Smooth muscle cell (in vitro differentiated cells): Measurements from ENCODE around the gene CABP4. TPM values are rescaled to one million over a fixed set of nuclear protein-coding genes. Genes with fewer than 3 reads are reported as not detected.

Experiments used
- DNase-seq: peaks from one replicate; lab custom pipeline; 2025; ENCODE audit not compliant: unreplicated experiment; lab: John Stamatoyannopoulos, UW
- H2AFZ ChIP-seq: fragments of 200-600 bp; sonication (generic); 2 replicates; pipeline ENCODE4 v1.6.0; 2016; ENCODE audit warnings: antibody characterized with exemption, low read depth, mild to moderate bottlenecking
- H3F3A ChIP-seq: fragments of 200-600 bp; sonication (generic); 2 replicates; pipeline ENCODE4 v1.6.0; 2017; ENCODE audit warnings: antibody characterized with exemption, low read depth
- H3K27ac ChIP-seq: fragments of 200-600 bp; sonication (generic); 2 replicates; pipeline ENCODE4 v1.5.1; 2016; ENCODE audit warnings: low read depth, mild to moderate bottlenecking
- H3K27me3 ChIP-seq: fragments of 200-600 bp; sonication (generic); 2 replicates; pipeline ENCODE4 v1.6.1; 2016; ENCODE audit warnings: low read depth, mild to moderate bottlenecking
- H3K36me3 ChIP-seq: fragments of 200-600 bp; sonication (generic); 2 replicates; pipeline ENCODE4 v1.5.1; 2016; ENCODE audit warnings: low read depth
- H3K4me1 ChIP-seq: fragments of 200-600 bp; sonication (generic); 2 replicates; pipeline ENCODE4 v1.5.1; 2016; ENCODE audit warnings: low read depth
- H3K4me2 ChIP-seq: fragments of 200-600 bp; sonication (generic); 2 replicates; pipeline ENCODE4 v1.6.0; 2016; ENCODE audit warnings: mild to moderate bottlenecking
- H3K4me3 ChIP-seq: fragments of 200-600 bp; sonication (generic); 2 replicates; pipeline ENCODE4 v1.5.1; 2016; ENCODE audit warnings: mild to moderate bottlenecking
- H3K79me2 ChIP-seq: fragments of 200-600 bp; sonication (generic); 2 replicates; pipeline ENCODE4 v1.6.0; 2016; ENCODE audit warnings: low read depth, mild to moderate bottlenecking
- H3K9ac ChIP-seq: fragments of 200-600 bp; sonication (generic); 2 replicates; pipeline ENCODE4 v1.6.0; 2016; ENCODE audit warnings: low read depth
- H3K9me3 ChIP-seq: fragments of 200-600 bp; sonication (generic); replicated peaks from 2 replicates; pipeline ENCODE4 v1.5.1; 2016; ENCODE audit warnings: low read depth
- H4K20me1 ChIP-seq: fragments of 200-600 bp; sonication (generic); 2 replicates; pipeline ENCODE4 v1.6.0; 2016; ENCODE audit warnings: low read depth
- WGBS: methylation state at CpG from one replicate; pipeline ENCODE4 v1.1.7; 2016; ENCODE audit warnings: low lambda C conversion rate; 5-methylcytosine and 5-hydroxymethylcytosine counted together
- polyA plus RNA-seq: library from polyadenylated mRNA; unstranded; fragments of >200 nt; fragmentation: Nextera tagmentation; extraction: Ambion mirVana; gene quantifications from 2 replicates; pipeline ENCODE4 v1.2.1, GENCODE V29; 2016
- total RNA-seq: library from RNA; depleted of rRNA; stranded (reverse); fragments of >200 nt; gene quantifications from 2 replicates; pipeline ENCODE4 v1.2.3, GENCODE V29; 2014
- TF ChIP-seq, protein P1 (sequence below): fragments of 200-600 bp; sonication (generic); IDR thresholded peaks from 2 replicates; pipeline ENCODE4 v1.5.1; 2017; ENCODE audit warnings: borderline replicate concordance, mild to moderate bottlenecking, antibody characterized with exemption; ENCODE audit not compliant: insufficient read depth, poor library complexity, severe bottlenecking

The CABP4 gene
- total and polyA plus RNA-seq, 2 experiments from 2014 or later: not detected

GRCh38 chr11:67441098-67441563 is 14.0 kb upstream of the CABP4 start:
- H3F3A ChIP-seq: no peaks in the 10 kb centered on the region
- no peaks in the 10 kb centered on the region for H4K20me1 ChIP-seq
- H3K4me3 ChIP-seq: no peak overlapping the region
- H3K9me3 ChIP-seq: no peaks in the 10 kb centered on the region
- no peak overlapping the region for H2AFZ ChIP-seq
- DNase-seq: no peak
- WGBS: 97% methylated on average over 21 of the region's 21 CpGs
- H3K9ac ChIP-seq: no peak overlapping the region
- no peaks in the 10 kb centered on the region for H3K4me1 ChIP-seq
- no peaks in the 10 kb centered on the region for H3K36me3 ChIP-seq
- H3K27ac ChIP-seq: no peak overlapping the region
- H3K27me3 ChIP-seq: no peaks in the 10 kb centered on the region
- TF ChIP-seq, protein P1, sequence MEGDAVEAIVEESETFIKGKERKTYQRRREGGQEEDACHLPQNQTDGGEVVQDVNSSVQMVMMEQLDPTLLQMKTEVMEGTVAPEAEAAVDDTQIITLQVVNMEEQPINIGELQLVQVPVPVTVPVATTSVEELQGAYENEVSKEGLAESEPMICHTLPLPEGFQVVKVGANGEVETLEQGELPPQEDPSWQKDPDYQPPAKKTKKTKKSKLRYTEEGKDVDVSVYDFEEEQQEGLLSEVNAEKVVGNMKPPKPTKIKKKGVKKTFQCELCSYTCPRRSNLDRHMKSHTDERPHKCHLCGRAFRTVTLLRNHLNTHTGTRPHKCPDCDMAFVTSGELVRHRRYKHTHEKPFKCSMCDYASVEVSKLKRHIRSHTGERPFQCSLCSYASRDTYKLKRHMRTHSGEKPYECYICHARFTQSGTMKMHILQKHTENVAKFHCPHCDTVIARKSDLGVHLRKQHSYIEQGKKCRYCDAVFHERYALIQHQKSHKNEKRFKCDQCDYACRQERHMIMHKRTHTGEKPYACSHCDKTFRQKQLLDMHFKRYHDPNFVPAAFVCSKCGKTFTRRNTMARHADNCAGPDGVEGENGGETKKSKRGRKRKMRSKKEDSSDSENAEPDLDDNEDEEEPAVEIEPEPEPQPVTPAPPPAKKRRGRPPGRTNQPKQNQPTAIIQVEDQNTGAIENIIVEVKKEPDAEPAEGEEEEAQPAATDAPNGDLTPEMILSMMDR: no peak
- peaks cover 5% of the 10 kb centered on the region for H3K79me2 ChIP-seq
- H3K4me2 ChIP-seq: no peak overlapping the region

DNA sequence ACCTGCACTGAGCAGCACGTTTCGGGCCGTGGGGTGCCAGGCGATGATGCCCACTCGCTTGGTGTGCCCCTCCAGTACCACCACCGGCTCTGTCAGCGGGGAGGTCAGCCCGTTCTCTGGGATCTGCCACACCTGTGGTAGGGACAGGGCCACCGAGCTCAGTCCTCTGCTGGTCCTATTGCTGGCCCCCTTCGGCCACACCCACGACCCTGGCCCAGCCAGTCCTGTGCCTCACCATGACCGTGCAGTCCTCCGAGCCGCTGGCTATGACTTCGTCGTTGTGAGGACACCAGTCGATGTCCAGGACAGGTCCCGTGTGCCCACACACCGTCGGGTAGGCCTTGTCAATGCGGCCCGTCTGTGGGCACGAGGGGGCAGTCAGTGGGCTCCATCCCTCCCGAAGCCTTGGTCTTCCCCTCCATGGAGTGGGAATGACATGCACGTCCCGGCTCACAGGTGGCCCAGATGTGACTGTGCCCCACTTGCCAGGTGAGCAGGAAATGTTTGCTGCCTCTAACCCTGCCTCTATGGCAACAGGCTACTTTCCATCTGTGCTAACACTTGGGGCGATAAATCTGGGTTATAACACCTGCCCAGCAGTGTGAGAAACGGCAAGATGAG is 13.3 kb upstream of the CABP4 start:
- no peaks in the 10 kb centered on the region for H3K27me3 ChIP-seq
- H2AFZ ChIP-seq: no peak overlapping the region
- H3K4me1 ChIP-seq: no peaks in the 10 kb centered on the region
- no peak for DNase-seq
- TF ChIP-seq, protein P1: no peak
- no peaks in the 10 kb centered on the region for H4K20me1 ChIP-seq
- no peak overlapping the region for H3K4me2 ChIP-seq
- no peaks in the 10 kb centered on the region for H3F3A ChIP-seq
- no peaks in the 10 kb centered on the region for H3K9me3 ChIP-seq
- no peaks in the 10 kb centered on the region for H3K36me3 ChIP-seq
- H3K79me2 ChIP-seq: peaks cover 5% of the 10 kb centered on the region
- H3K4me3 ChIP-seq: no peak overlapping the region
- no peak overlapping the region for H3K27ac ChIP-seq
- 95% methylated on average over 28 of the region's 28 CpGs for WGBS
- no peak overlapping the region for H3K9ac ChIP-seq

- TF ChIP-seq, protein P1: no peak
Measured at GRCh38 chr11:67442504-67443404, 12.4 kb upstream of the CABP4 start.

More at GRCh38 chr11:67442504-67443404, 12.4 kb upstream of the CABP4 start:
- H3K79me2 ChIP-seq: peaks cover 5% of the 10 kb centered on the region
- no peaks in the 10 kb centered on the region for H3K36me3 ChIP-seq
- no peaks in the 10 kb centered on the region for H3K27me3 ChIP-seq
- H3F3A ChIP-seq: no peaks in the 10 kb centered on the region
- peak overlapping the region; percentile 100 for H3K4me2 ChIP-seq
- H3K27ac ChIP-seq: peak overlapping the region; percentile 66
- H4K20me1 ChIP-seq: no peaks in the 10 kb centered on the region
- no peak for DNase-seq
- H3K9me3 ChIP-seq: no peaks in the 10 kb centered on the region
- peak overlapping the region; percentile 93 for H3K9ac ChIP-seq
- no peak overlapping the region for H2AFZ ChIP-seq
- peak overlapping the region; percentile 76 for H3K4me3 ChIP-seq
- 54% methylated on average over 31 of the region's 45 CpGs for WGBS
- no peaks in the 10 kb centered on the region for H3K4me1 ChIP-seq
